Chondrocyte (in vitro differentiated cells): ENCODE results near the gene CDKN1A. TPM values are rescaled to one million over a fixed set of nuclear protein-coding genes. Genes with fewer than 3 reads are reported as not detected.

Experiments
- DNase-seq: peaks from one replicate; pipeline ENCODE4 v3.0.0; 2021; ENCODE audit warnings: mixed read lengths, low spot score
- H3K27ac Mint-ChIP-seq: one replicate; pipeline ENCODE4 v1.8.0; 2021; ENCODE audit warnings: mild to moderate bottlenecking, moderate library complexity, mixed read lengths; ENCODE audit not compliant: unreplicated experiment
- H3K27me3 Mint-ChIP-seq: 2 replicates; pipeline ENCODE4 v1.8.0; 2021; ENCODE audit warnings: low read depth, mixed read lengths
- H3K36me3 Mint-ChIP-seq: 2 replicates; pipeline ENCODE4 v1.8.0; 2021; ENCODE audit warnings: low read depth, mixed read lengths
- H3K4me1 Mint-ChIP-seq: 2 replicates; pipeline ENCODE4 v1.8.0; 2021; ENCODE audit warnings: low read depth, mild to moderate bottlenecking, mixed read lengths
- H3K4me3 Mint-ChIP-seq: one replicate; pipeline ENCODE4 v1.8.0; 2021; ENCODE audit warnings: mild to moderate bottlenecking, moderate library complexity, mixed read lengths; ENCODE audit not compliant: unreplicated experiment
- H3K9me3 Mint-ChIP-seq: 2 replicates; pipeline ENCODE4 v1.8.0; 2021; ENCODE audit warnings: low read depth, mixed read lengths
- total RNA-seq: library from RNA; stranded (reverse); gene quantifications from 3 replicates; pipeline ENCODE4 v1.2.1, GENCODE V29; 2021
- TF ChIP-seq, protein P1 (sequence below): fragments of 200-600 bp; sonication (generic); IDR thresholded peaks from 2 replicates; pipeline ENCODE4 v1.5.0; 2021; ENCODE audit warnings: antibody characterized with exemption, mild to moderate bottlenecking, moderate library complexity

CDKN1A gene
- total RNA-seq, 1 donor from 2014 or later = 303 TPM

DNA sequence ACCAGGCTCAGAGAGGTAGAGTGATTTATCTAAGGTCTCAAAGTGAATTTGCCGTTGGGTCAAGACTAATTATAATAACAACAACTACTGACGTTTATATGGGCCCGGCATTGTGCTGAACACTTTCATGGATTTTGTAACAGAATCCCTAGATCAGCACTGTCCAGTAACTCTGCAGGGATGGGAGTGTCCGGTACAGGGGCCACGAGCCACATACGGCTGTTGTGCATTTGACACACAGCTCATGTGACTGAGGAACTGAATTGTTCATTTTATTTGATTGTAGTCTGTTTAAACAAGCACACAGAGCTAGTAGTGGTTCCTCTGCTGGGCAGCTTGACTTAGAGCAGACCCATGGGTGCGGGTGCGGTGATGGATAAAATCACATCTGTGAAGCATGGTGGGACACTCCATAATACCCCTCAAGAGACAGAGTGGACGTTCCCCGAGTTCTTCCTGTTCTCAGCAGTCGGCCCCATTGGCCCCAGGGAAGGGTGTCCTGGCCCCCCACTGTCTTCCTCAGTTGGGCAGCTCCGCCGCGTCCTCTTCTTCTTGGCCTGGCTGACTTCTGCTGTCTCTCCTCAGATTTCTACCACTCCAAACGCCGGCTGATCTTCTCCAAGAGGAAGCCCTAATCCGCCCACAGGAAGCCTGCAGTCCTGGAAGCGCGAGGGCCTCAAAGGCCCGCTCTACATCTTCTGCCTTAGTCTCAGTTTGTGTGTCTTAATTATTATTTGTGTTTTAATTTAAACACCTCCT, 6.8 kb downstream of the CDKN1A start:
- TF ChIP-seq, protein P1, sequence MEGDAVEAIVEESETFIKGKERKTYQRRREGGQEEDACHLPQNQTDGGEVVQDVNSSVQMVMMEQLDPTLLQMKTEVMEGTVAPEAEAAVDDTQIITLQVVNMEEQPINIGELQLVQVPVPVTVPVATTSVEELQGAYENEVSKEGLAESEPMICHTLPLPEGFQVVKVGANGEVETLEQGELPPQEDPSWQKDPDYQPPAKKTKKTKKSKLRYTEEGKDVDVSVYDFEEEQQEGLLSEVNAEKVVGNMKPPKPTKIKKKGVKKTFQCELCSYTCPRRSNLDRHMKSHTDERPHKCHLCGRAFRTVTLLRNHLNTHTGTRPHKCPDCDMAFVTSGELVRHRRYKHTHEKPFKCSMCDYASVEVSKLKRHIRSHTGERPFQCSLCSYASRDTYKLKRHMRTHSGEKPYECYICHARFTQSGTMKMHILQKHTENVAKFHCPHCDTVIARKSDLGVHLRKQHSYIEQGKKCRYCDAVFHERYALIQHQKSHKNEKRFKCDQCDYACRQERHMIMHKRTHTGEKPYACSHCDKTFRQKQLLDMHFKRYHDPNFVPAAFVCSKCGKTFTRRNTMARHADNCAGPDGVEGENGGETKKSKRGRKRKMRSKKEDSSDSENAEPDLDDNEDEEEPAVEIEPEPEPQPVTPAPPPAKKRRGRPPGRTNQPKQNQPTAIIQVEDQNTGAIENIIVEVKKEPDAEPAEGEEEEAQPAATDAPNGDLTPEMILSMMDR = no peak
- Mint-ChIP-seq H3K27ac (no peak overlapping the region), H3K4me1 (peaks cover 32% of the 10 kb centered on the region), H3K9me3 (no peaks in the 10 kb centered on the region), H3K36me3 (peaks cover 34% of the 10 kb centered on the region), H3K4me3 (no peak overlapping the region), H3K27me3 (no peaks in the 10 kb centered on the region)
- no peak for DNase-seq

GRCh38 chr6:36685926-36686667, 7.6 kb downstream of the CDKN1A start:
- no peak for DNase-seq
- no peaks in the 10 kb centered on the region for H3K9me3 Mint-ChIP-seq
- no peaks in the 10 kb centered on the region for H3K27me3 Mint-ChIP-seq
- H3K4me3 Mint-ChIP-seq = no peak overlapping the region
- TF ChIP-seq, protein P1 = no peak
- peak overlapping the region; percentile 49 for H3K27ac Mint-ChIP-seq
- peaks cover 26% of the 10 kb centered on the region for H3K4me1 Mint-ChIP-seq
- peaks cover 34% of the 10 kb centered on the region for H3K36me3 Mint-ChIP-seq

GRCh38 chr6:36686668-36687513, 8.4 kb downstream of the CDKN1A start:
- no peak overlapping the region for H3K4me3 Mint-ChIP-seq
- H3K9me3 Mint-ChIP-seq = no peaks in the 10 kb centered on the region
- no peak for DNase-seq
- TF ChIP-seq, protein P1 = no peak
- peaks cover 22% of the 10 kb centered on the region for H3K4me1 Mint-ChIP-seq
- H3K36me3 Mint-ChIP-seq = peaks cover 32% of the 10 kb centered on the region
- H3K27me3 Mint-ChIP-seq = no peaks in the 10 kb centered on the region
- peak overlapping the region; percentile 49 for H3K27ac Mint-ChIP-seq

DNA sequence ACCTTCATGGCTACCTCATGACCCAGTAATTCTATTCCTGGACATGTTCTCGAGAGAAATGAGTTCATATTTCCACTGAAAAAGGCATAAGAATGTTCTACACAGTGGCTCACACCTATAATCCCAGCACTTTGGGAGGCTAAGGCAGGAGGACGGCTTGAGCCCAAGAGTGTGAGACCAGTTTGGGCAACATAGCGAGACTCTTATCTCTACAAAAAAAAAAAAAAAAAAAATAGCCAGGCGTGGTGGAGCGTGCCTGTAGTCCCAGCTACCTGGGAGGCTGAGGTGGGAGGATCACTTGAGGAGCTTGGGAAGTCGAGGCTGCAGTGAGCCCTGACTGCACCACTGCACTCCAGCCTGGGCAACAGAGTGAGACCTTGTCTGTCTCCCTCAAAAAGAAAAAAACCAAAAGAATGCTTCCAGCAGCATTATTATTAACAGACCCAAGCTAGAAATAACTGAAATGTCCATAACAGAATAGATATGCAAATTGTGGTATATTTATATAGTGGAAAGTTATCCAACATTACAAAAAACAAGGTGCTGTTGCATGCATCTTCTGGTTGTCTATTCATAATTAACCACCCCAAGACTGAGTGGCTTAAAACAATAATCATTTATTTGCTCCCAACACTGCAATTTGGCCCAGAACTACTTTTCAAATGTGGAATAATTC, 9.7 kb downstream of the CDKN1A start:
- Mint-ChIP-seq H3K27me3 (no peaks in the 10 kb centered on the region), H3K9me3 (no peaks in the 10 kb centered on the region), H3K4me1 (peaks cover 13% of the 10 kb centered on the region), H3K4me3 (no peak overlapping the region), H3K36me3 (peaks cover 29% of the 10 kb centered on the region), H3K27ac (peak overlapping the region; percentile 9)
- DNase-seq = no peak
- TF ChIP-seq, protein P1 = no peak

- no peaks in the 10 kb centered on the region for H3K9me3 Mint-ChIP-seq
- TF ChIP-seq, protein P1 = no peak
- peak overlapping the region; percentile 9 for H3K27ac Mint-ChIP-seq
- H3K4me3 Mint-ChIP-seq = no peak overlapping the region
- peaks cover 26% of the 10 kb centered on the region for H3K36me3 Mint-ChIP-seq
- DNase-seq = no peak
- no peaks in the 10 kb centered on the region for H3K27me3 Mint-ChIP-seq
- H3K4me1 Mint-ChIP-seq = peaks cover 8% of the 10 kb centered on the region
These were observed 10.2 kb downstream of the CDKN1A start for GRCh38 chr6:36688739-36689075.
